Measurements from ENCODE around the gene HSPBP1.

The HSPBP1 gene

GRCh38 chr19:55273978-55274707 is 5.8 kb downstream of the HSPBP1 start:
- DNase-seq: no peak

- DNase-seq: no peak
These were observed 7.8 kb downstream of the HSPBP1 start for GRCh38 chr19:55272142-55272541.

GRCh38 chr19:55270172-55270942 is 9.6 kb downstream of the HSPBP1 start:
- DNase-seq: no peak

- DNase-seq: no peak
These were observed 10.6 kb downstream of the HSPBP1 start for GRCh38 chr19:55269299-55269698.

- no peak for DNase-seq
These were observed 13.1 kb downstream of the HSPBP1 start for GRCh38 chr19:55266840-55267239.

- no peak for DNase-seq
These were observed 13.5 kb downstream of the HSPBP1 start for GRCh38 chr19:55266404-55266803.

GRCh38 chr19:55265723-55266386 is 14.1 kb downstream of the HSPBP1 start:
- no peak for DNase-seq

- DNase-seq: no peak
These were observed 14.7 kb downstream of the HSPBP1 start for GRCh38 chr19:55265173-55265572.

- DNase-seq: no peak
These were observed 15.4 kb downstream of the HSPBP1 start for GRCh38 chr19:55264531-55264930.

- DNase-seq: no peak
These were observed 17.6 kb downstream of the HSPBP1 start for GRCh38 chr19:55262359-55262758.

GRCh38 chr19:55261671-55262126 is 18.2 kb downstream of the HSPBP1 start:
- DNase-seq: no peak

GRCh38 chr19:55259540-55260210 is 20.2 kb downstream of the HSPBP1 start:
- DNase-seq: no peak

GRCh38 chr19:55258828-55259539 is 20.9 kb downstream of the HSPBP1 start, which contains the start of gene PPP6R1:
TSS of gene PPP6R1 (minus strand) at chr19:55259017. CDS start at chr19:55247103, 11,914 bp downstream.
- peak; percentile 89 for DNase-seq

GRCh38 chr19:55258476-55258827 is 21.5 kb downstream of the HSPBP1 start:
- no peak for DNase-seq

- no peak for DNase-seq
These were observed 22.2 kb downstream of the HSPBP1 start for GRCh38 chr19:55257461-55258420.

GRCh38 chr19:55256562-55257460 is 23.1 kb downstream of the HSPBP1 start:
- DNase-seq: no peak

- DNase-seq: peak; percentile 24
These were observed 24.1 kb downstream of the HSPBP1 start for GRCh38 chr19:55255618-55256423.

- no peak for DNase-seq
These were observed 25.3 kb downstream of the HSPBP1 start for GRCh38 chr19:55254625-55254977.
